ENCODE results near the gene EXOC4. TPM values are rescaled to one million over a fixed set of nuclear protein-coding genes. Genes with fewer than 3 reads are reported as not detected.

Gene EXOC4
- total and polyA plus RNA-seq, 2 of the 8 experiments (the other 6 are each of a cell fraction or from before 2014, with no cell fraction given) = 27.0 to 67.3 TPM

DNA sequence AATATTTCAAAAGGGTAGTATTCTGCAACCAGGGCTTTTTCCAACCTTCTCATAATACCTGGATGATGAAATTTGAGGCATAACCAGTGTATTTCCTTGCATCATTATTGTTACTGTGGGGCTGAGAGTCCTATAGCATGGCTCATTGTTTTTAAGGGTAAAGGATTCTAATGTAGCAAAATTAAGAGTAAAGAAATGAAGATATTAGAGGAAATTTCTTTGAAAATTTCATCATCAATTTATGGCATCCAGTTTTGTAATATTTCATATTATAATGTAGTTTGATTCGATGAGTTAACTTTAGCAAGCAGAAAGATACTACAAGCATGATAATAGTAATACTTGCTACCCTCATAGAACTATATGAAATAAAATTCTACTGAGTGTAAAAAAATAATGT lies 486.9 kb downstream of the EXOC4 start:
- CTCF ChIA-PET (ENCODE audit: partially characterized antibody) = interaction anchor here (1.9 kb wide), 1 partner anchor 13 kb away, joined by 8 read pairs; no protein-coding TSS in a partner anchor
- H4K91ac ChIP-seq (replicated peaks; ENCODE audit: insufficient read length, low read length) = no peak overlapping the region
- no peak overlapping the region for H3K4ac ChIP-seq (replicated peaks; ENCODE audit: insufficient read length, low read depth, low read length)
- H3K9ac ChIP-seq (replicated peaks in 1 of 4; ENCODE audit: extremely low read depth in 1 of 4, low read depth in 3 of 4, low read length in 3 of 4) = no peak overlapping the region
- no peaks in the 10 kb centered on the region for H3K23me2 ChIP-seq (ENCODE audit: low read depth, low read length)
- no peak overlapping the region for H2BK15ac ChIP-seq (ENCODE audit: low read length)
- H3K4me1 ChIP-seq (replicated peaks in 1 of 4; ENCODE audit: control insufficient read depth in 3 of 4, insufficient read depth in 4 of 4, low read length in 3 of 4) = no peaks in the 10 kb centered on the region; a peak in 1 of 7 replicates
- no peak overlapping the region for H2AK5ac ChIP-seq (ENCODE audit: low read depth, low read length)
- H3K9me3 ChIP-seq (ENCODE audit: insufficient read depth in 2 of 2, low read depth in 1 of 2, low read length in 1 of 2) = no peaks in the 10 kb centered on the region
- no peak overlapping the region for H2BK5ac ChIP-seq (ENCODE audit: low read depth, low read length)
- H2BK20ac ChIP-seq (ENCODE audit: low read length) = no peak overlapping the region
- no peak overlapping the region for H3K4me2 ChIP-seq (ENCODE audit: insufficient read depth in 1 of 2, low read depth in 2 of 2, low read length in 2 of 2)
- H4K20me1 ChIP-seq (replicated peaks in 1 of 2; ENCODE audit: control insufficient read depth in 1 of 2, insufficient read depth in 2 of 2, low read length in 2 of 2) = no peaks in the 10 kb centered on the region
- WGBS, 2 experiments (ENCODE audit: extremely low coverage in 1 of 2, insufficient coverage in 1 of 2, insufficient read length in 1 of 2, insufficient replicate concordance in 2 of 2, low coverage in 1 of 2, low lambda C conversion rate in 2 of 2, missing lambda C conversion rate in 1 of 2) = 91% methylated on average over 1 of the region's 1 CpG; no CpG with 5 or more reads in 1 of the 2 experiments
- H2BK120ac ChIP-seq (replicated peaks; ENCODE audit: low read depth, low read length) = no peak overlapping the region
- no peak overlapping the region for H3K18ac ChIP-seq (ENCODE audit: extremely low read depth, low read length)
- POLR2A ChIA-PET (ENCODE audit: partially characterized antibody) = no interaction called here
- TF ChIP-seq HDAC6 (IDR thresholded peaks at IDR 0.05; ENCODE audit: low read depth, low read length) (no peak), CEBPB (IDR thresholded peaks at IDR 0.05; ENCODE audit: low read depth, low read length) (no peak), USF2 (IDR thresholded peaks at IDR 0.05; ENCODE audit: low read length) (no peak), RBBP5 (IDR thresholded peaks at IDR 0.05; ENCODE audit: borderline replicate concordance, low read depth, low read length) (no peak), YY1 (IDR thresholded peaks at IDR 0.05; ENCODE audit: low read depth, low read length) (no peak), FOSL1 (IDR thresholded peaks at IDR 0.05; ENCODE audit: insufficient read depth, low read depth, low read length) (no peak), SIRT6 (IDR thresholded peaks at IDR 0.05; ENCODE audit: low read length) (no peak), NANOG (IDR thresholded peaks at IDR 0.05; ENCODE audit: insufficient read depth, low read depth, low read length, poor library complexity, severe bottlenecking) (no peak), ZNF274 (IDR thresholded peaks at IDR 0.05; ENCODE audit: borderline replicate concordance, extremely low read depth, low read length) (no peak), SIX5 (IDR thresholded peaks at IDR 0.05; ENCODE audit: low read depth, low read length) (no peak), SP1 (IDR thresholded peaks at IDR 0.05; ENCODE audit: low read depth, low read length) (no peak), EZH2 (IDR thresholded peaks at IDR 0.05; ENCODE audit: low read depth, low read length, severe bottlenecking) (no peak), PHF8 (conservative IDR thresholded peaks at IDR 0.05; ENCODE audit: low read depth, low read length) (no peak)
- no peak overlapping the region for H3K14ac ChIP-seq (ENCODE audit: insufficient read length)
- H4K8ac ChIP-seq (ENCODE audit: extremely low read depth, insufficient read depth, low read length) = no peak overlapping the region
- no peak overlapping the region for H2BK12ac ChIP-seq (ENCODE audit: low read depth, low read length)
- no peak for DNase-seq (ENCODE audit: low read depth in 1 of 2, low spot score in 2 of 2)
- H3K27me3 ChIP-seq (replicated peaks in 1 of 4; ENCODE audit: control insufficient read depth in 3 of 4, extremely low read depth in 1 of 4, insufficient read depth in 3 of 4, low read length in 3 of 4) = no peaks in the 10 kb centered on the region
- H3K79me1 ChIP-seq (ENCODE audit: low read depth, low read length) = no peaks in the 10 kb centered on the region
- FAIRE-seq = no peak
- H4K5ac ChIP-seq (ENCODE audit: insufficient read length, low read depth, low read length) = no peak overlapping the region
- H3K27ac ChIP-seq (ENCODE audit: low read depth, low read length) = no peak overlapping the region
- H3K56ac ChIP-seq (replicated peaks; ENCODE audit: insufficient read length, low read depth, low read length) = no peak overlapping the region
- H3K4me3 ChIP-seq (ENCODE audit: extremely low read depth in 1 of 4, insufficient read depth in 2 of 4, low read depth in 3 of 4, low read length in 4 of 4) = no peak overlapping the region
- H3K36me3 ChIP-seq (ENCODE audit: control insufficient read depth in 2 of 4, insufficient read depth in 4 of 4, low read length in 3 of 4) = no peaks in the 10 kb centered on the region
- no peak overlapping the region for H3K23ac ChIP-seq (ENCODE audit: insufficient read length)
- no peak overlapping the region for H2AFZ ChIP-seq (ENCODE audit: low read length)
- H3K79me2 ChIP-seq (ENCODE audit: control insufficient read depth in 1 of 2, insufficient read depth in 2 of 2, low read length in 2 of 2) = no peaks in the 10 kb centered on the region
